HS-27A (cell line): ENCODE data around the gene RAP2A.

Experiments
- DNase-seq: peaks from one replicate; pipeline ENCODE4 v3.0.0-alpha.2; 2012; ENCODE audit warnings: low read depth, missing footprints

The RAP2A gene

GRCh38 chr13:97448503-97449251, 14.7 kb downstream of the RAP2A start:
- no peak for DNase-seq

GRCh38 chr13:97454699-97455098, 20.7 kb downstream of the RAP2A start:
- DNase-seq = no peak

DNA sequence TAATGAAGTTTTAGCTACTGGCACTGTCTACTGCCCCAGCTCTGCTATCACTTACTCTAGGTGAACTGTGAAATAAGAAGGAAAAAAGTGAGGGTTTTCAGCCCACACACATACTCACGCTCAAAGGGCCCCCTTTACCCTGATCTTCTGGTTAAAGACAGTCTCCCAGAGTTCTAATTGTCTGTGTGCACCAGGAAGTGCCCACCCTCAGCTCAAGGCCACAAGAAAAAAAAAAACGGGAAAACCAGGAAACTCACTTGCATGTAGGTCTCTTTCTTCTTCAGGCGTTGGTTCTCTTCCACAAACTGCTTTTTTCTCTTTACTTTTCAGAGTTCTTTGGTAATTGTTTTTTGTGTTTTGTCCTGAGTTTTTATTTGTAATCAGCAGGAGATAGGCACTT, 22.1 kb downstream of the RAP2A start:
- no peak for DNase-seq

DNA sequence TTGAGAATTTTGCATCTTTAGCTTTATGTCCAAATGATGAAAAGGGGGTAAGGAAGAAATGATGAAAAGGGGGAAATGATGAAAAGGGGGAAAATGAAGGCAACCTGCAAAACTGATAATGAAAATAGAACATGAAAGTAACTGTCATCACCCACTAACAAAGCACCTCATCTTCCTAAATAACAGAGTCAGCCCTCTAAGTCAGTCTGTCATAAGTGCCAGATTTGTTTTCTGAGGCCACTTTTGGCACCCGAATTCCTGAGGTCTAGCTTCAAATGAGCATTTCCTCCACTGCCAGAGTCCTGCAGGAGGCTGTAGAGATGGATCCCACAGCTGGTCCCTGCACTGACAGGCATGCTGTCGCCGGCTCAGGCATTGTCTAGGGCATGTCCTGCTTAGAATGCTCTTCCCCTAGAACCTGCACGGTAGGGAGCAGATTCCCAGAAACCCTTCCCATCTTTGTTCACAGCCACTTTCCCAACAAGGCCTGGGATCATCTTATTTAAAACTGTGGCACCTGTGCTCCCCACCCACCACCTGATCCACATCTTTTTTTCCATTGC, 25.3 kb downstream of the RAP2A start:
- DNase-seq = no peak

- DNase-seq = no peak
Observed at GRCh38 chr13:97460004-97460775, 26.2 kb downstream of the RAP2A start.

GRCh38 chr13:97460853-97461252, 26.9 kb downstream of the RAP2A start:
- DNase-seq = no peak

DNA sequence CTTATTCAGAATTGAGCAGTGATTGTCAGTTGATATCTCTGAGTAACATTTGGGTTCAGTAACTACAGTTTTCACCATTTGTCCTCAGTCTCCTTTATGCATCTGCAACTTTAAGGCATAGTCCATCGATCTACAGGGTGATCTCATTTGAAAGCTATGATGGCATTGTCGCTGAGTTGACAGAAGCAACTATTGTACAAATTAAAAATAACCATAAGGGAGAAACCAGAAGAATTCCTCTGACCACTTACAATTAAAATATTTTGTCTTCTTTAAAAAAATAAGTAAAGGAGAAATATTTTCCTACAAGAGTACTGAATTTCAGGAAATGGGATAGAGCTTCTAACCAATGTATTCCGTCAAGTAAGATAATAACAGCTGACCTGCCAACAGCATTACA, 30.6 kb downstream of the RAP2A start:
- no peak for DNase-seq

DNA sequence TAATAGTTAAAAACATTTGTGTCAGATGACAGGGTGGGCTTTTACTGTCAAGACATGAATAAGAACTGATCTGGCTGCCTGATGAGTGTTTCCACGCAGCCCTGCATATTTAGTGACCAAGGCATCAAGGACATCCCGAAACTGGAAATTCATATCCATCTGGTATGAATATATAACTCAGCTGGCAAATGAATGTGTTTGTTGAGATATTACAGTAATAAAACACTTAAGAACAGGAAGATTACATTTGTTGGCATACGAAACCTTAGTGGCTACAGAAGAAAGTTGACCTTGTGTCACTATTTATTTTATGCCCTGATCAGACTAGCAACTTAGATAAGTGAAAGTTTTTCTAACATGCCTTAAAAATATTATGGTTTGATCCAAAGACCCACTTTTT, 32.8 kb downstream of the RAP2A start:
- no peak for DNase-seq

DNA sequence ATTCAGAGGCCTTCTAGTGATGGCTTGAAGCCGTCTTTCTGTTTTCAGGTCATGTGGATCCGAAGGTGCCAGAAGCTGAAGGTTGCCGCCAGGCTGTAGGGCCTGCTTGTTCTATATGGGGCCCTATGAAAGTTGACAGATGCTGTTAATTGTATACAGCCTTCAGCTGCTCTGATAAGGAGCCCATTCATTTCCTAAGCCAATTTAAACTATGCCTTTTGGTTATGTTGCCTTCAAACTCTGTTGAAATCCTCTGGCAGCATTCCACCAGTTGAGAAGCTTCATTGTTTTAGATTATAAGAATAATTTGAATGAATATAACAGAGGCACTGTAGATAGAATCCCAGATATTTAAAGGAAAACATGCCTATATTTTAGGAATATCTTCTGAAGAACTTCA, 34.4 kb downstream of the RAP2A start:
- DNase-seq = no peak

DNA sequence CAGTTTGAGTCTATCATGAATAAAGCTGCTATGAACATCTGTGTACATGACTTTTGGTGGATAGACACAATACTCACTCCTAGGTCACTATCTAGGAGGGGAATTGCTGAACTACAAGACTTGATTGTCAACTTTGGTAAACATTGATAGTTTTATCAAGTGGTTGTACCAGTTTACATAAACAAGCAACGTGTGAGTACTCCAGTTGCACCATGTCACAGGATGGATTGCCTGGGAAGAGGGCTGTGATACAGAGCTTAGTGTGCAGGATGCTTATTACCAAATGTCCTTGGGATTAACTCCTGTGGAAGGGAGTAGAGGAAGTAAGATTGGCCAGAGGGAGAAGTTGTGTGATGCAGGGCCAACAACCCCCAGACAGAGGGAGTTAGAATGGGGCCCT, 37.7 kb downstream of the RAP2A start:
- no peak for DNase-seq

GRCh38 chr13:97474349-97474980, 40.5 kb downstream of the RAP2A start:
- DNase-seq = no peak

GRCh38 chr13:97475011-97475410, 41.0 kb downstream of the RAP2A start:
- DNase-seq = no peak

- DNase-seq = no peak
Observed at GRCh38 chr13:97477844-97478243, 43.9 kb downstream of the RAP2A start.

DNA sequence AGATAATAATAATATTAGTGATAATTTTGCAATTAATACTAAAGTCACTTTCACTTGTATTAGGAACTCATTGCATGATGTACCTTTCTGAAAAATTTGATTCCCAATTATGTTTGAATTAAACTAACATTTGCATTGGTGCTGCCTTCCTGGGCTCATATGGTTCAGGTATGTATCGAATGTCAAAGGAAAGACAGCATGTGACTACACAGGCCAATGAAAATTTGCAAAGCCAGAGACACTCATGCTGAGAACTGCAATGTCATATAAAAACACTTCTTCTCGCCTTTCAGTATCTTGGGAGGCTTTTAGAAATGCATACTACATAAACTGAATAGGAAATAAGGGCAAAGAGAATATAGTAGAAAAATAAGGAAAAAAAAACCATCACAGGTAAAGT, 44.3 kb downstream of the RAP2A start:
- no peak for DNase-seq

DNA sequence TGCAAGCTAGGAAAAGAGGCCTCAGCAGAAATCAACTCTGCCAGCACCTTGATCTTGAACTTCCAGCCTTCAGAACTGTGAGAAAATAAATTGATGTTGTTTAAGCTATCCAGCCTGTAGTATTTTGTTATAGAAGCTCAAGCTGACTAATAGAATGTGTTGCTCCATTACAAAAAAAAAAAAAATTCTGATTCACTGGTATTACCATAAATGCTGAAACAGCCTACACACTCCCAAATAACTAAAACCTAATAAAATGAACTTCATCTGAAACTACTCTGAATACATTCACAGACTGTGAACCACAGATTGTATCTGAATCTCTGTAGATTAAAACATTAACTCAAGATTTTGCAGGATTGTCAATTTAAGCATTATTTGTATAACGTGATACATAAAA, 49.5 kb downstream of the RAP2A start:
- DNase-seq = no peak

- no peak for DNase-seq
Observed at GRCh38 chr13:97484301-97484700, 50.3 kb downstream of the RAP2A start.

DNA sequence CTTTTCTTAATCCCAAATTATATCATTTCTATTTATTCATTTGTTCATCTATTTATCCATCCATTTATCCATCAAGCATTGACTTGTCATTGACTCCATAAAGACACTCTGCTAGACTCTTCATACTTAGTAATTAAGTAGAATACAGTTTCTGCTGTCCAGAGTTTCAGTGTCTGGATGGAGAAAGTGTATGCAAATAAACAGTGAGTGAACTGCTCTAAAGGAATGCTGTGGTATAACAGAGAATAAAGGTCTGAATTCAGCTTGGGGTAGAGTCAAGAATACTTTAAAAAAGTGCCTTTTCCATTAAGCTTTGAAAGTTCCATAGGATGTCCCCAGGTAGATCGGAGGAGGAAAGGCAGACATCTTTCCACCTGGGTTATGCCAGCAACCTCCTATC, 51.4 kb downstream of the RAP2A start:
- no peak for DNase-seq

DNA sequence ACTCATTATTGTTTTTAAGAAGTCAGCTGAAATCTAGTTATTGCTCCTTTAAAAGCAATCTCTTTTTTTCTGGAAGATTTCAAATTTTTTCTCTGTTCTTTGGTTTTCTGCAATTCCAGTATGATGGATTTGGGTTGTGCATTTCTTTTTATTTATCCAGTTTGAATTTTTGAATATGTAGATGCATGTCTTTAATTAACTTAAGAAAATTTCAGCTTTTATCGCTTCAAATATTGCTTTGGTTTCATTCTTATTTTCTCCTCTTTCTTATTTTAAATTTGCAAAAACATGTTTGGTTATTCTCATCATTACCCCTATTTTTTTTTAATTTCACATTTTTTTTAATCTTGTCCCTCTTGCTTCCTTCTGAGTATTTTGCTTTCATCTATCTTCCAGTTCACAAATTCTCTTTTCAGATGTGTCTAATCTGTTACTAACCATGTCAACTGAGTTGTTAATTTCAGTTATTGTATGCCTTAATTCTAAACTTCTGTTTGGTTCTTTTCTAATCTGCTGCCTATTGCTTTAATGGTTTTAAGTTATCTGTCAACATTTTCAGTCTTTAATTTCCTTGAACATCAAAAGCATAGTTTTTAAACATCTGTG, 56.8 kb downstream of the RAP2A start:
- no peak for DNase-seq

- no peak for DNase-seq
Observed at GRCh38 chr13:97491452-97491851, 57.5 kb downstream of the RAP2A start.

GRCh38 chr13:97492257-97492656, 58.3 kb downstream of the RAP2A start:
- DNase-seq = no peak

GRCh38 chr13:97492684-97493371, 58.9 kb downstream of the RAP2A start:
- DNase-seq = no peak

- no peak for DNase-seq
Observed at GRCh38 chr13:97493456-97493855, 59.5 kb downstream of the RAP2A start.
